GM18868 (cell line): ENCODE results near the gene POLN.
"Not testable (repeated sequence)": the region's sequence is repeated elsewhere in the genome, so short reads cannot be mapped to it uniquely, and the experiment has no call there.

ENCODE experiments used
- ATAC-seq: cut with Tn5 transposase; IDR thresholded peaks from one replicate; pipeline ENCODE4 v1.9.1; 2021; ENCODE audit warnings: mild to moderate bottlenecking, moderate library complexity; ENCODE audit not compliant: unreplicated experiment

POLN gene

DNA sequence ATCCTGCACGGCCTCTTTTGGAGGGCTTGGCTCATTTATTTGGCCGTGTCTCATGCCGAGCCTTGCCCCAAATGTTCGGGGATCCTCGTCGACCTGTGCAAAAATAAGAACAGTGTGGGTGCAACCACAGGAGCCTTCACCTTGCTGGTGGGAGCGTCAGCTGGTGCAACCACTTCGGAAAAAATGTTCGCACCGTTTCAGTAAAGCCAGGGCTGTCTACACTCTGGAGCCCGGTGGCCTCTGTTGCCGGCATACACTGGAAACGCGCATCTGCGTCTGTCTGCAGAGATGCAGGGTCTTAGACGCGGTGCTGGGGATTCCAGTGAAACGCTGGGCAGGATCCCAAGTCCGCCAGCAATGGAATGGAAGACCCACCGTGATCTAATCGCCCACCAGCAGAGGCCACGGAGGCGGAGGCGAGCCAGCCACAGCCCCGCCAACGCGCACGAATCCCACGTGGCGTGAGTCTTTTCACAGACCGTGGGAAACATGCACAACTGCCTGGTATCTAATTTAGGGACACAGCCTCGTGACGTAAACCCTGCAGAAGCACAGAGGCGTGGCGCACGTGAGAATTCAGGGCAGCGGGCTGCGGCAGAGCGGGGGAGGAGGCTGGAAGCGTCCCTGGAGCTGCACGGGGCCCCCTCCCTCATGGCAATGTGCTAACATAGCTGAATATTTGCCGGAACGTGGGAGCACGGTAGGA is 33.8 kb upstream of the POLN start:
- ATAC-seq: no peak

DNA sequence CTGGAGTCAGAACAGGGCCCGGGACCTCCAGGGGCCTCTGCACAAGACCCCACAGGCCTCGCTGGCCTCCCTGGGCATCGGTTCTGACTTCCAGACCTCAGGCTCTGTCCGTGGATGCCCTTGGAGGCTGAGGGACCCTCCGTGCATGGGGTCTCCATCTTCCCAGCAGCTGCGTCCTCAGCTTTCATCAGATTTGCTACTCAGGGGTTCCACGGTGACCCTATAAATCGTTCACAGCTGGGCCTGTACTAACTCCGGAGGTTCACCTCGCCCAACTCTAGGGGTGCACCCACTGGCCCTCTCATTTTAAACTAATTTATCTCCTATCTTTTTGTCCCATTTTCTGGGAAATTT is 33.1 kb upstream of the POLN start:
- ATAC-seq: not testable (repeated sequence)

DNA sequence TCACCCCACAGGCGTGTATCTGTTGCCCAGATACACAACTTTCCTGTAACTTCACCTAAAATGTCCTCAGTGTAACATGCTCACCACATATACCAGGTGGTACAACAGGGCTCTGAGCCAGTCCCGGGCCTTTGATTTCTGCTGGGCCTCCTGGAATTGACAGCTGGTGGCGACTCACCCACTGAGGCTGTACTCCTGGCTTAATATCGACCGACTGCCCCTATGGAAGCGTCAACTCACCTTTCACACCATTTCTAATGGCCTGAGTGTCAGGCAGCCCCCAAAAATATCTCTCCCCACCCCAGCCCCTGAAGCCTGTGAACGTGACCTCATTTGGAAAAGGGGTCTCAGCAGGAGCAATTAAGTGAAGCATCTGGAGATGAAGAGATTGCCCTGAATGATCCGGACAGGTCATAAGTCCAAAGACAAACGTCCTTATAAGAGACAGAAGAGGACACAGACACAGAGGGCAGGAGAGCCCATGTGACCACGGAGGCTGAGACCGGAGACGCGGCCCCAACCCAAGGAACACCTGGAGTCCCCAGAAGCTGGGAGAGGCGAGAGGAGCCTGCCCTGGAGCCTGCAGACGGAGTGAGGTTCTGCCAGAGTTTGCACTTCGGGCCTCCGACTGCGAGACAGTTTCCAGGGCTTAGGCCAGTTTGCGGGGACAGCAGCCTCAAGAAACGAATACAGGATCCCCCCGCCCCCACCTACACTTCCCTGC is 32.6 kb upstream of the POLN start:
- ATAC-seq: no peak

DNA sequence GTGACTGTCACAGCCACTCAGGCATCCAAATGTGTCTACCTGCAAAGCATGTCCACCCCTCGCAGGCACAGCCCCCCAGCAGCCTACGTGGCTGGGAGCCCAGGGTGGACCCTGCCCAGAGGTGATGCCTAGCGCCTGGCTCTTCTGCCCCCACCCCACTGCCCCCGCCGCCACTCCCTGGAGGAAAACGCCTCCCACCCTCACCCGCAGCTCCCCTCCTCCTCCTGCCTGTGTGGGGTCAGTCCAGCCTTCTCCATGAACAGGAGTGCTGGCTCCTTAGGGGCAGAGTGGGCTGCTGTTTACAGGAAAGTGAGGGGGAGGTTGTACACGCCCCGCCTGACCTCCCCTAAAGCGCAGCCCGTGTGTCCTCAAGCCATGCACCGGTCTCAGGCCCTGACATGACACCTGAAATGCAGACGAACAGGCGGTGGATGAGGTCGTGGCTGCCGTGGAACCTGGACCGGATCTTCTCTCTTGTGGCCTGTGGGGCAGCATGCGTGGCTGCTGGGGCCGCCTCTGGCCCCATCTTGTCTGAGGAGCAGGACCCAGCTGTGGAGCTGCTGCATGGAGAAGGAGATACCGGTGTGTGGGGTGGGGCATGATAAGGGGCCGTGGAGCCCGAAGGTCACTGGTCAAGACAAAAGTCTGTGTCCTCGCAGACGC is 31.9 kb upstream of the POLN start:
- ATAC-seq: no peak

DNA sequence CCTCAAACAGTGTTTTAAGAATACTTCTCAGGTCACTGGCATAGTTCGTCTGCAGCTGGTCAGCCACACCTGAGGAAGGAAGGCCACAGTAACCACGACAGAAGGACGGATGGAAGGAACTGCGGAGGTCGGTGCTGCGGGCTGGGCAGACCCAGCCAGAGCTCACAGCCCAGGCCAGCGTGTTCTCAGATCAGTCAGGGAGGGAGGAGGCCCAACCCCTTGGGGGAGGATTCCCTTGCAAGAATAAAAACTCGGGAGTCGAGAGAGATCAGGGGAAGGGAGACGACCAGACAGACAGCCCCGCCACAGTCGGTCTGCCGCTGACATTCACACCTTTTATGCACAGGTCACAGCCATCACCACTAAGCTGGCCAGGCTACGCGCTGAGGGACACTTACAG is 31.3 kb upstream of the POLN start:
- ATAC-seq: no peak

DNA sequence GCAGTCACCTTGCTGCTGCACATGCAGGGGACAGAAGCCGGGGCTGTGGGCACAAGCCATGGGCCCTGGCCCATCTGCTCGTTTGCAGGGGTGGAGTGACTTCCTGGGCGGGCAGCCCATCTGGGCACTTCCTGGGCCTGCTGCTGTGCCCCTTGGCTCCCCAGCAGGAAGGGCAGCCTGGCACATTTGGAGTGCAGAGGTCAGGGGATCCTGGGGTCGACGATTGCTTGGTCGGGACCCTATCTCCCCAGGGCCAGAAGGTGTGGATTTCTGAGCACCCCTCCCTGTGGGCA is 30.9 kb upstream of the POLN start:
- ATAC-seq: no peak

DNA sequence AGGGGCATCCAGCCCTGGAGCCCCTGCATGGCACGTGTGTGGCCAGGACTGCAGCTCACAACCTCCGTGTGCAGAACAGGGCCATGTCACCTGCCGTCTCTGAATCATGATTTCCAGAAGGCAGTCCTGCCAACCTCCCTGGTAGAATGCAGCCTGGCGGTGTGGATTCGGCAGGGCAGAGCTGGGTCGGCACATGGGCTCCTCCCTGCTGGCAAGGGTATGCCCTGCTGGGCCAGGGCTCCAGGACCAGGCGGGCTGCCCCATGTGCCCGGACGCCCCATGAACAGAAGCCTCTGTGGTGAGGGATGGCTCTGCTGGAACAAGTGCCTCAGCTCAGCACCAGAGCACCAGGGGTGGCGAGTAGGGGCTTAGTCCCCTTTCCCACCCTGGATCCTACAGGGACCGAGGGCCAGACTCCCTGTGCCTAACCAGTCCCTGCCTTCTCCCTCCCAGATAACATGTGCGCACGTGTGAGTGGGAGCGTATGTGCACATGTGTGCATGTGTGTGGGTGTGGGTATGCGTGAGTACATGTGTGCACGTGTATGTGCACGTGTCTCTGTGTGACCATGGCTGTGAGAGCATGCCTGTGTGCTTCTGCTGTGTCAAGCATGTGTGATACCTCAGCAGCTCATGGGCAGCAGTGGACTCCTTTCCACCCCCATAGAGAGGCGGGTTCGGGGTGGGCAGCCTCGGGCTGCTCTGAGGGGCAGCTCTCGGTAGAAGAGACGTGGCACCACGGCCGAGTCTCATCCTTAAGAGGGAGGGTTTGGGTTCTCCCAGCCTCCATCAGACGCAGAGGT is 30.3 kb upstream of the POLN start:
- no peak for ATAC-seq

DNA sequence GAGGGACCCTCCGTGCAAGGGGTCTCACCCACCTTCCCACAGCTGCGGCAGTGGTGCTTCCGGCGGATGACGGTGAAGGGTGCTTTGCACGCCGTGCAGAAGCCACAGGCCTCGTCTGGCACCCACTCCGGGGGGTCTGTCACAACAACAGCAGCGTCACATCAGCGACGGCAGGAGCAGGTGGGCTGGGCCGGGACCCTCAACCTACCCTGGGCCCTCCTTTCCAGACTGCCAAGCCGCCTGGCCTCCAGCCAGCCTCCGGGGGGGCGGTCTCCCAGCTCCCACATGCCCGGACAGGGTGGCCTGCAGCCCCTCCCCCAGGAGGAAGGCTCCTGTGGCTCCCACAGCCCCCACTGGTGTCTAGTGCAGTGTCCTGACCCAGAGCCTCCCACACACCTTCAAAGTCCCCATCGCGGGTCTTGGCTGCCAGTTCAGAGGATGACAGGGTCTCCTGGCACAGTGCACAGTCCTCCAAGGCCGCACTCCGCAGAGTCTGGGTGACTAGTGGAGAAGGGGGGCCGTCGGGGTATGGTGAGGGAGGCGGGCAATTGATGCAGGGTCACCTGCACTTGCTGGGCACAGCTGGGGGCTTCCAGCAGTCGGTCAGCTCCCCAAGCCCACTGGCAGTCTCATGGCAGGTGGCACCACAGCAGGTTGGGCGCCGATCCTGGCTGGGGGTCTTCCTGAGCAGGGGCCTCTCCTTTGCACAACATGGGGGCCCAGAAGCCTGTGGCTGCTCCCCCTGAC is 29.5 kb upstream of the POLN start:
- no peak for ATAC-seq

DNA sequence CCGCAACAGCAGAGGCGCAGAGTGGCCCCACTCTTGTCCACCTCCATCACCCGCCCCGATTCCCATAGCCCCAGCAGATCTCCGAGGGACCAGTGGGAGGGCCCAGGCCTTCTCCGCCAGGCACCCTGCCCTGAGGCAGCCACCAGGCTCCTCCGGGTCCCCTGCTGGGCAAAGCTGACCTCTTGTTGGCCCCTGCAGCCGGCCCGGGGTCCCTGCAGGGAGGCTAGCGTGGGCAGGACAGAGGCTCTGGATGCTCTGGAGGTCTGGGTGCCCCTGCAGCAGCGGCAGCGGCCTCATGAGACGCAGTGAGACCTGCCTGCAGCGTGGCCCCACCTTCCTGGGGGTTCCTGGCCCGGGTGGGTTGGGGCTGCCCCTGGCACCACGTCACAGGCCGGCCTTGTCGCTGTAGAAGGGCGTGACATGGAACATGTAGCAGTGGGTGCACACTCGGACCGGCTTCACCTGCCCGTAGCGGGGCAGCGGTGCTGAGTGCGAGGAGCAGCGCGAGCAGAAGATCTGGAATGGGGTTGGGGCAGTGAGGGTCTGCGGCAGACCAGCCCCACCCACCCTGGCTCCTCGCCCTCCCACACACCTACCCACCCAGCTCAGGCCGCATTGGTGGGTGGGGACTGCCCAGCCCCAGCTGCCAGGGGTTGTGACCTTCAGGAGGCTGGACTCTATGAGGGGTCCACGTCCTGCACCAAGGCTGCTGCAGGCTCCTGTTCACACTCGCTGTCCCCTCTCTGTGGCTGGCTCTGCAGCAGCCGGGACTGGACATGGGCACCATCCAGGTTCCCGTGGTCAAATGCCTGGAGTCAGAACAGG is 28.6 kb upstream of the POLN start:
- no peak for ATAC-seq

DNA sequence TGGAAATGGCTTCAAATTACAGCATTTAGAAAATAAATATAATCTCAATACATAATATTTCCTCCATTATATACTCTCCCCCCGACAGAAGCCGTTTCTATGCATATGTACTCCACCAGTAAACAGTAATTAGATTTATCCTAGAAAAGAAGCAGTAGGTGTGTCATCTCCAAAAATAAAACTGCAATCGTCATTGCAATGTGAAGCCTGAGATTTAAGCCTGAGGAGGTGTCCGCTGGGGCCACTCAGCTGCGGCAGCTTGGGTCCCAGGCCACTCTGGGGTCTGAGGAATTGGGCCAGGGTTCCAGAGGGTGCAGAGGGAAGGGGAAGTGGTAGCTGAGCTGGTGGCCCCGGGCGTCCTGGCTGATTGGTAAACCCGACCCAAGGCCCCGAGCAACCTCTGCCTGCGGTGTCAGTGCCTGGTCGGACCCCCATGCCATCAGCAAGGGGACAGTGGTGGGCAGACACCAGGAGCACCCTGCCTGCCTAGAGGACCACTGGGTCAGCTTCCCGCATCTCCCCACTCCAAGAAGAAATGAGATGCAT is 27.8 kb upstream of the POLN start:
- no peak for ATAC-seq

DNA sequence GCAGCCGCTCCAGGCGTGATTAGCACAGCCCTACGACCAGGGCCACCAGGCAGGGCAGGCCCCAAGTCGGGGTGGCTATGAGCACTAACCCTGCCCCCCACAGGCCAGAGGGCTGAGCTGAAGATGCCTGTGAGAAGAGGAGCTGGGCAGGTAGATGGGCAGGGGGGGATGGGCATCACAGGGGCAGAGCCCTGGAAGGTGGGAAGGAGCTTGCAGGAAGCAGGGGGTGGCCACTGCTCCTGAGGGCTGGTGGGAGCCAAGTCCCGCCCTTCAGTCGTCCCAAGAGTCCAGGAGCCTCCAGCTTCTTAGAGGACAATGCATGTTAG is 27.2 kb upstream of the POLN start:
- no peak for ATAC-seq

DNA sequence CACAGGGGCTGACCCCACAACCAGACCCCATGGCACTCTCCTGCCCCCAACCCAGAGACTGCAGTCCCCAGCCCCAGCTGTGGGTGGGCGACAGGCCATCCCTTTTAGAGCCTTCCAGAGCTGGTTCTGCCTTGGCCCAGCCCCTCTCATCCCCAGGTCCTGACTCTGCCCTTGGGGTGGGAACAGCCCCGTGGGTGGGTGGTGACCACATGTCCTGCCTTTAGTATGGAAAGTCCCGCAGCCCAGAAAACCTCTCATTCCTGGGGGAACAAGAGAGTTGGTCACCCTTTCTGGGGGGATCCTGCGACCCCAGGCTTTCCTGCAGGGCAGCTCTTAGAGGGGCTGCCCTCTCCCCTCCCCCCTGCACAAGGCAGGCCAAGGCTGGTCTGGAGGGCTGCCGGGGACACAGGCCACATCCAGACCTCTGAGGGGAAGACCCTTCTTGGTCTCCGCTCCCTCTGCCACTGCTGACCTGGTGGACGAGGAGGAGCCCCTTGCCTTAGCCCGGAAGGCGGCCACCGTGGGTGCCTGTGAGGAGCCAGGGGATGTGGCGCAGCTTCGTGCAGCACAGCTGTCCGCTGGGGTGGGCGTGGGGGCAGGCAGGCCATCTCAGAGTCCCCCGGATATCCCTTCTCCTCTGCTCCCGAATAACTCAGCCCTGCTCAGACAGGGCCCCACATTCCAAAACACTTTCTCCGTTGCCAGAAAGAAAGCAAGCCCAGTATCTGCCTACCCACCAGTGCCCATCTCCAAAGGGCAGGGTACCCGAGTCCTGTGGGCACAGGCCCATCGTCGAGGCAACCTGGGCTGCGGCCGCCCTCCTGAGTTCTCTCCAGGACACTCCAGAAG is 26.7 kb upstream of the POLN start:
- no peak for ATAC-seq

DNA sequence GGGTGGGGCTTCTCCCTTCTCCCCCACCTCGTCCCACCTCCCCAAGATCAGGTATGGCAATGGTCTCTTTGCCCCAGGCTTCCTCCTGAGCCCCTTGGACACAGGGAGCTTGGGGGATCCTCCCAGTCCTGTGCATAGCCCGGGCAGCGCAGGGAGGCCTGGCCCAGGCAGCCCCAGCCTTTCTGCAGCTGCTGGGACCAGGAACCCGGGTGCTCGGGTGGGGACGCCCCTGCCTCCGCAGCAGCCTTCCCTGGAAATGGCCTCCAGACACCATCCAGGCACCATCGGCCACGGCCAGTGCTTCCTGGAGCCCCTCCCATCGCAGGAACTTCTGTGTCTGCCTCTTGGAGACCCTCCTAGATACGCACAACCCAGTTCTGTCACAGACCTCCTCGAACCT is 25.9 kb upstream of the POLN start:
- no peak for ATAC-seq

DNA sequence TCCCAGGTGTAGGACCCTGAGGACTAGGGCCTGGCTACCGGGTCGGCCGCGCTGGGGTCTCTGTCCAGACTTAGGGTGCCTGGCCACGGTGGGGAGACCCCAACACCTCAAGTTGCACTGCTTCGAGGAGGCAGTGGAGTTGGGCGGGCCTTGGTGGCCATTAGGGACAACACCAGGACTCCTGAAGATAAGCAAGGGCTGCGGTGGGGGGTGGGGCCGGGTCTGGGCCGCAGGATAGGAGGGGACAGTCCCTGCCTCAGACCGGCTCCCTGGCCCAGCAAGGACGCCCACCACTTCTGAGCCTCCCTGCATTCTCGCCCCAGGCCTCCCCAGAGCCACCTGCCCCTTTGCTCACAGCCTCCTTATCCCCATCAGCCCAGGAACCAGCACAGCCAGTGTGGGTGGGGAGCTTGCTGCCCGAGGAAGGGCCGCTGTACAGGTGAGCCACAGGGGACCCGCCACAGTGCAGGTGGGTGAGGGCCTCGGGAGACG is 25.4 kb upstream of the POLN start:
- ATAC-seq: no peak

DNA sequence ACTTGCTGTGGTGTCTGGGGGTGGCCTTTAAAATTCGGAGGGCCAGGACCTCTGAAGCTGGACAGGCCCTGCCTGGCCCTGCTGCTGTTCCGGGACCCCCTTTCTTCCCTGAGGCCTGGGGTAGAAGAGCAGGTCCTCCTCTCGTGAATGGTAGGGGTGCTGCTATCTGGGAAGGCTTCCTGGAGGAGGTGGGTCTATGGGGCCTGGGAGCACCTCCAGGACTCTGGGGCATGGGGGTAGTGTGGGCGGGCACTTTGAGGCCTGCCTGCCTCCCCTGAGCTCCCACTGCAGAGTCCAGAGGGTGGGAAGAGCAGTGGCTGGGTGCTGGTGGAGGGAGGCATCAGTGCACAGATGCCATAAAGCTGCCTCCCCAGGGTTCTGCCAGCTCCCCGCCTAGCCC is 24.9 kb upstream of the POLN start:
- no peak for ATAC-seq

DNA sequence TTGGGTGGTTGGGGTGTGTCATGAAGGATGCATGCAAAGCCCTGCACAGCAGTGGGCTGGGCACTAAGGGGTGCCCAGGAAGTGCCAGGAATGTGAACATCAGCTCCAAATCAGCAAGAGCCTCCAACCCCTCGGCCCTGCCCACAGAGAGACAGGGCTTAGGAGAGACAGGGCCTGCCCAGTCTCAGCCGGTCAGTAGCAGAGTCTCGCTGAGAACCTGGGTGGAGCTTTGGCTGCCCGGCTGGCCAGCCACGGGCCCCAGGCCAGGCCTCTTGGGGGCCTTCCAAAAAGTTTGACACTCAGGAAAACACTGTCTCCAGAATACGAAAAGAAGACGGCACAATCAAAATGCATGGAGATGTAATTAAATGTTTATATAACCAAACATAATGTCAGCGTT is 24.3 kb upstream of the POLN start:
- ATAC-seq: no peak

DNA sequence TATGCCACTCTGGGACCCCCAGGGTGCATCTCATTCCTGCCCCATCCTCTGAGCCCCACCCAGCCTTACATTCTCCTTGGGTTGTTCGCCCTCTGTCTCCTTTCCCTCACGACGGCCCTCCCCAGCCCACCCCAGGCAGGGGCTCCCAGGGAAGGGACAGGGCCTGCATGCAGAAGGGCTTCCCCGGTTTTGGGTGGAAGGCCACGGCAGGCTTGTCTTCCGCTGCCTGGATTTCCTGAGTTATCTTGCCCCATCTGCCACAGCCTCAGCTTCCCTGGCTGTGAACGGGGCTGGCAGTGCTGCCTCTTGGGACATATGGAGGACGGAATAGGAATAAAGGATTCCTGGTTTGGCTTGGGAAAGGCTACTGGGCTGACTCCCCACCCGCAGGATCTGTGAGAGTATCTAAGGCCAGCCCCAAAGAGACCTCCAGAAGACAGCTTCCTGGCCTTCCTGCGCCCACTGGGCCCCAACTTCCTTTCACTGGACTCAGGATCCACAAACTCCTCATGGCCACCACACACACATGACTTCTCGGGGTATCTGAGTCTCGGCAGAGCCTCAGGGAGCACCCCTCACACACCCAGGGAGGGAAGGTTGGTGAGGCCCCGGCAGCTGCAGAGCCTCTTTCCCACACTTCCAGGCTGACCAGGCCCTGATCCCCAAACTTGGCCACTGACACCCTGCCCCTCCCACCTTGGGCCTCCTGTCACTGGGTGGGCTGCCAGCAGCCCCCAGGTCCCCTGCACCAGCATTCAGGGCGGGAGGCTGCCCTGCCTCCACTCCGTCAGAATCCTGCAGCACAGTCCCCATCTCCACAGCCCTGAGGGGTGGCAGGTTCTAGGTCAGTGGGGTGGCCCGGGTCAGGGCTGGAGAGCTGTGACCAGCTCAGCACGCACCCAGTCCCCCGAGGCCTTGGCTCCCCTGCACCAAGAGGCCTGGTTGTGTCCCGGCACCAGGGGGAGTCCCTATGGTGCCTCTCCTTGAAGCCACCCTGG is 23.5 kb upstream of the POLN start:
- no peak for ATAC-seq
